Measurements from ENCODE around the gene PLXDC1. TPM values are rescaled to one million over a fixed set of nuclear protein-coding genes. Genes with fewer than 3 reads are reported as not detected.

PLXDC1 gene
- total RNA-seq, 4 donors from 2014 or later, result 3.3 to 45.1 (median 21.5) TPM

GRCh38 chr17:39118674-39119419 lies 32.6 kb downstream of the PLXDC1 start:
- DNase-seq, result no peak
- intact Hi-C loops (cut with DNase I; ENCODE audit: low total_unique reads), result no loop called here
- no peak overlapping the region for H3K27ac ChIP-seq
- H3K27me3 ChIP-seq, result no peaks in the 10 kb centered on the region
- H3K9me3 ChIP-seq, result no peaks in the 10 kb centered on the region
- no peak overlapping the region for H3K4me3 ChIP-seq
- H3K4me1 ChIP-seq, result no peaks in the 10 kb centered on the region
- H3K36me3 ChIP-seq, result no peaks in the 10 kb centered on the region
- no peak for TF ChIP-seq POLR2A (IDR thresholded peaks at IDR 0.05)
- TF ChIP-seq CTCF (IDR thresholded peaks at IDR 0.05), result no peak

GRCh38 chr17:39116224-39116623 lies 35.2 kb downstream of the PLXDC1 start:
- Histone ChIP-seq H3K27ac (no peak overlapping the region), H3K4me3 (no peak overlapping the region), H3K9me3 (no peaks in the 10 kb centered on the region), H3K36me3 (no peaks in the 10 kb centered on the region), H3K27me3 (no peaks in the 10 kb centered on the region), H3K4me1 (no peaks in the 10 kb centered on the region)
- intact Hi-C loops (cut with DNase I; ENCODE audit: low total_unique reads), result no loop called here
- no peak for TF ChIP-seq CTCF (IDR thresholded peaks at IDR 0.05)
- no peak for TF ChIP-seq POLR2A (IDR thresholded peaks at IDR 0.05)
- DNase-seq, result no peak

GRCh38 chr17:39115135-39115534 lies 36.3 kb downstream of the PLXDC1 start:
- H3K4me1 ChIP-seq, result no peaks in the 10 kb centered on the region
- H3K27ac ChIP-seq, result peak overlapping the region; percentile 53 to 67
- no peak for DNase-seq
- H3K36me3 ChIP-seq, result no peaks in the 10 kb centered on the region
- no peaks in the 10 kb centered on the region for H3K27me3 ChIP-seq
- TF ChIP-seq CTCF (IDR thresholded peaks at IDR 0.05) (no peak), POLR2A (IDR thresholded peaks at IDR 0.05) (no peak)
- no peaks in the 10 kb centered on the region for H3K9me3 ChIP-seq
- no peak overlapping the region for H3K4me3 ChIP-seq
- intact Hi-C loops (cut with DNase I; ENCODE audit: low total_unique reads), result no loop called here

- intact Hi-C loops (cut with DNase I; ENCODE audit: low total_unique reads), result no loop called here
- Histone ChIP-seq H3K4me3 (no peak overlapping the region), H3K4me1 (no peaks in the 10 kb centered on the region), H3K36me3 (no peaks in the 10 kb centered on the region), H3K9me3 (no peaks in the 10 kb centered on the region), H3K27ac (peak overlapping the region; percentile 53 to 67), H3K27me3 (no peaks in the 10 kb centered on the region)
- peak; percentile 41 to 60 for DNase-seq
- TF ChIP-seq CTCF (IDR thresholded peaks at IDR 0.05) (peak in 1 of 4 experiments; percentile 4), POLR2A (IDR thresholded peaks at IDR 0.05) (no peak)
Observed at GRCh38 chr17:39114723-39115122, 36.7 kb downstream of the PLXDC1 start.

GRCh38 chr17:39113871-39114270 lies 37.6 kb downstream of the PLXDC1 start:
- Histone ChIP-seq H3K36me3 (no peaks in the 10 kb centered on the region), H3K27ac (no peak overlapping the region), H3K4me1 (no peaks in the 10 kb centered on the region), H3K27me3 (no peaks in the 10 kb centered on the region), H3K9me3 (no peaks in the 10 kb centered on the region), H3K4me3 (no peak overlapping the region)
- intact Hi-C loops (cut with DNase I; ENCODE audit: low total_unique reads), result no loop called here
- no peak for DNase-seq
- TF ChIP-seq CTCF (IDR thresholded peaks at IDR 0.05) (no peak), POLR2A (IDR thresholded peaks at IDR 0.05) (no peak)

All from uterus (tissue), 4 donors.